ENCODE measurements around the gene CDT1. TPM values are rescaled to one million over a fixed set of nuclear protein-coding genes. Genes with fewer than 3 reads are reported as not detected.

CDT1 gene
- total and polyA plus RNA-seq, 10 of the 15 experiments (the other 5 are each of a cell fraction or from before 2014, with no cell fraction given): 0.50 to 87.6 (median 8.8) TPM

DNA sequence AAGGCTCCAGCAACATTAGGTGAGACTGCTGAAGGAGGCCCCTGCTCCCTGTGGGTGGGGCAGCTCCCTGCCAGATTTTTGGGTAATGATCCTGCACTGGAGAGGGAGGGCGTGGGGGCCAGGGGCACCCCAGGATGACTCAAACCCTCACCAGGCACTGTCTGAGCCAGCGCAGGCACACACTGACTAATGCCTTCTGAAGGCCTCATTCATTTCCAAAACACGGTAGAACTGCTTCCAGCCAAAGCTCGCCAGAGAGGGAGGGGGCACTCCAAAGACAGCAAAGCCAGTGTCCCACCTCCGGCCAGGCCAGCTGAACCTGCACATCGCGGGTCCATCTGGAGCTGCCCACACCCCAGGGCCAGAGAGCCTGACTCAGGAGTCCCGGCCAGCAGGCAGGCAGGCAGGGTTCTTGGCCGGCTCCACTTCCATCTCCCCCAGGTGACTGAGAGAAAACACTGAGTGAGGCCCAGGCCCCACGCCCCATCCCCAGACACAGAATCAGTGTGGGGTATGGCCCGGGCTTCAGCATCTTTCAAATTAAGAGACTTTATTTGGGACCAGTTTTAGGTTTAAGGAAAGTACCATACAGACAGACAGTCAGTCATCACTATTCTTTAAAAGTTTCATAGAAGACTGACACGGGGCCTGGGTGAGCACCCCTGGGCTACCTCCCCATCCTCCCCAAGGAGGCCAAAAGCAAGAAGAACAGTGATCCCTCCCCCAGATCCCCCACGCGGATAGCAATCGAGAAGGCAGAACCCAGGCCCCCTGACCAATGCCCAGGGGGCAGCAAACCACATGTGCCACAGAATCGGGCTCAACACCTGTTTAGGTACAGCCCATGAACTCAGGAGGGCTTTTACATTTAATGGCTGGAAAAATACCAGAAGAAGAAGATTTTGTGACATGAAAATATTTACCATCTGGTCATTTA lies 20.9 kb upstream of the CDT1 start (continued):
- TF ChIP-seq, protein P1, sequence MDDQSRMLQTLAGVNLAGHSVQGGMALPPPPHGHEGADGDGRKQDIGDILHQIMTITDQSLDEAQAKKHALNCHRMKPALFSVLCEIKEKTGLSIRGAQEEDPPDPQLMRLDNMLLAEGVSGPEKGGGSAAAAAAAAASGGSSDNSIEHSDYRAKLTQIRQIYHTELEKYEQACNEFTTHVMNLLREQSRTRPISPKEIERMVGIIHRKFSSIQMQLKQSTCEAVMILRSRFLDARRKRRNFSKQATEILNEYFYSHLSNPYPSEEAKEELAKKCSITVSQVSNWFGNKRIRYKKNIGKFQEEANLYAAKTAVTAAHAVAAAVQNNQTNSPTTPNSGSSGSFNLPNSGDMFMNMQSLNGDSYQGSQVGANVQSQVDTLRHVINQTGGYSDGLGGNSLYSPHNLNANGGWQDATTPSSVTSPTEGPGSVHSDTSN (IDR thresholded peaks at IDR 0.05; ENCODE audit: insufficient replicate concordance, low read depth, low read length): no peak
- no peak for TF ChIP-seq CHD1 (IDR thresholded peaks at IDR 0.05; ENCODE audit: low read depth, low read length)
- peak; percentile 47; the same call in 1 of the 2 replicates for TF ChIP-seq EED (IDR thresholded peaks at IDR 0.05; ENCODE audit: low read depth)
- peak; percentile 63 for TF ChIP-seq RUNX3 (IDR thresholded peaks at IDR 0.05; ENCODE audit: low read length)
- peak; percentile 59 for TF ChIP-seq JUNB (IDR thresholded peaks at IDR 0.05)
- 0 out of 2 replicates have a peak, but pooled peaks have one; percentile 35 for TF ChIP-seq IRF4 (IDR thresholded peaks at IDR 0.05; ENCODE audit: low read depth, low read length)

DNA sequence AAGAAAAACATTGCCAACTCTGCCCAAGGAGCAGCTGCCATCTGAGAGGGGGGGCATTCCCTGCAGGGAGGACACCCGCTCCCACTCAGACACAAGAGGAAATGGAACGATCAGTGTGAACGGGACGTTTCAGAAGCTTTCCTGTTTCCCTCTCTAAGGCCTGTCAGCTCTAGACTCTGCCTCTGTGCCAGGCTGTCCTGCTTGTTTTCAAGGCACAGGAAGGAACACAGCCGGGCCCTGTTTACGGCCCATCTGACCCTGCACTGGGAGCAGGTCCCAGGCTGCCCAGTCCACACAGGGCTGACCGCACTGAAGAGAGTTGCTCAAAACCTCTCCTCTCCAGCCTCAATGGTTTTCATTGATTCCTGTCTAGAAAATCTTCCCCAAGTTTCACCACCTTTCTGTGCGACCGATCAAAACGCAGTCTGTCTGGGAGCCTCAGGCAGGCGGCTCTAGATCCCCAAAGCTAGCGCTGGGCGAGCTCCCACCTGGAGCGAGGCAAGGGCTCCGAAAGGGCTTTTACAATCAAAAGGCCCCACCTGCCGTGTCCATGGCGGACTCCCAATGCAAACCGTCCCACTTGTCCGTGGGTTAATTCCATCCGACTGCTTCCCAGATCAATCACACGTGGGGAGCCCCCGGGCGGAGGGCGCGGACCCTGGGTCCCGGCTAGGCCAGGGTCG lies 20.1 kb upstream of the CDT1 start:
- no TSS peak for BruUV-seq (replicated peaks)
- Histone ChIP-seq H3K9me3 (replicated peaks; ENCODE audit: control insufficient read depth, insufficient read depth, low read length) (no peaks in the 10 kb centered on the region), H2AFZ (ENCODE audit: control insufficient read depth, low read depth, low read length) (no peak overlapping the region; the same call in 1 of the 2 replicates), H3K9ac (ENCODE audit: control insufficient read depth, insufficient read depth, low read length) (peak overlapping the region; percentile 90), H3K4me3 (peak overlapping the region; percentile 80), H3K79me2 (ENCODE audit: control insufficient read depth, insufficient read depth, low read length) (peaks cover 68% of the 10 kb centered on the region), H4K20me1 (ENCODE audit: control insufficient read depth, insufficient read depth) (no peaks in the 10 kb centered on the region; the same call in 1 of the 2 replicates), H3K4me1 (ENCODE audit: control insufficient read depth, insufficient read depth, low read length) (peaks cover 28% of the 10 kb centered on the region), H3K36me3 (ENCODE audit: control insufficient read depth in 2 of 2, insufficient read depth in 2 of 2, low read length in 1 of 2) (no peaks in the 10 kb centered on the region), H3K27ac (ENCODE audit: control insufficient read depth, insufficient read depth) (peak overlapping the region; percentile 75), H3K27me3 (replicated peaks in 1 of 2; ENCODE audit: control insufficient read depth in 2 of 2, insufficient read depth in 2 of 2, low read length in 1 of 2) (no peaks in the 10 kb centered on the region), H3K4me2 (ENCODE audit: control insufficient read depth, insufficient read depth) (peak overlapping the region; percentile 99)
- ChIA-PET CTCF (interaction anchor here (0.6 to 2.5 kb wide), 8 partner anchors 11 to 721 kb away, joined by 3 to 24 read pairs (median 3); partner anchors contain the start of gene APRT), RAD21 (ENCODE audit: unreplicated experiment) (interaction anchor here (1.2 to 6.7 kb wide), 6 partner anchors 9 to 102 kb away, joined by 3 to 50 read pairs (median 6); partner anchors contain the start of gene APRT), POLR2A (interaction anchor here (0.7 to 4.0 kb wide), 7 partner anchors 10 to 195 kb away, joined by 3 to 30 read pairs (median 3); partner anchors contain the start of gene APRT), SMC1A (ENCODE audit: uncharacterized antibody, unreplicated experiment) (interaction anchor here (1.0 to 2.1 kb wide), 8 partner anchors 13 to 422 kb away, joined by 3 to 7 read pairs (median 4); no protein-coding TSS in a partner anchor)
- WGBS (ENCODE audit: insufficient coverage, insufficient replicate concordance, low lambda C conversion rate, missing lambda C conversion rate): 1% methylated on average over 27 of the region's 27 CpGs
- in situ Hi-C loops (cut with MboI): loop anchor here (10.0 kb wide), 1 partner anchor 329 kb away; the partner anchor contains the start of gene ZFPM1
- no peak for DNase-seq (ENCODE audit: low read depth, low spot score)
- intact Hi-C loops (cut with micrococcal nuclease; ENCODE audit: unreplicated experiment): loop anchor here (2.0 kb wide), 3 partner anchors 19 to 47 kb away; partner anchors contain the start of gene CDT1
- FAIRE-seq: no peak
- ATAC-seq: peak; percentile 9
- TF ChIP-seq, protein P2, sequence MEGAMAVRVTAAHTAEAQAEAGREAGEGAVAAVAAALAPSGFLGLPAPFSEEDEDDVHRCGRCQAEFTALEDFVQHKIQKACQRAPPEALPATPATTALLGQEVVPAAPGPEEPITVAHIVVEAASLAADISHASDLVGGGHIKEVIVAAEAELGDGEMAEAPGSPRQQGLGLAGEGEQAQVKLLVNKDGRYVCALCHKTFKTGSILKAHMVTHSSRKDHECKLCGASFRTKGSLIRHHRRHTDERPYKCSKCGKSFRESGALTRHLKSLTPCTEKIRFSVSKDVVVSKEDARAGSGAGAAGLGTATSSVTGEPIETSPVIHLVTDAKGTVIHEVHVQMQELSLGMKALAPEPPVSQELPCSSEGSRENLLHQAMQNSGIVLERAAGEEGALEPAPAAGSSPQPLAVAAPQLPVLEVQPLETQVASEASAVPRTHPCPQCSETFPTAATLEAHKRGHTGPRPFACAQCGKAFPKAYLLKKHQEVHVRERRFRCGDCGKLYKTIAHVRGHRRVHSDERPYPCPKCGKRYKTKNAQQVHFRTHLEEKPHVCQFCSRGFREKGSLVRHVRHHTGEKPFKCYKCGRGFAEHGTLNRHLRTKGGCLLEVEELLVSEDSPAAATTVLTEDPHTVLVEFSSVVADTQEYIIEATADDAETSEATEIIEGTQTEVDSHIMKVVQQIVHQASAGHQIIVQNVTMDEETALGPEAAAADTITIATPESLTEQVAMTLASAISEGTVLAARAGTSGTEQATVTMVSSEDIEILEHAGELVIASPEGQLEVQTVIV (IDR thresholded peaks at IDR 0.05; ENCODE audit: borderline replicate concordance, partially characterized antibody): no peak
- TF ChIP-seq POLR2AphosphoS5 (IDR thresholded peaks at IDR 0.05; ENCODE audit: low read length) (no peak), MTA2 (IDR thresholded peaks at IDR 0.05; ENCODE audit: low read depth) (no peak), RUNX3 (IDR thresholded peaks at IDR 0.05; ENCODE audit: low read length) (peak; percentile 6; the same call in 1 of the 2 replicates), CREM (IDR thresholded peaks at IDR 0.05; ENCODE audit: low read depth) (no peak), NR2F1 (conservative IDR thresholded peaks at IDR 0.05) (no peak), BACH1 (IDR thresholded peaks at IDR 0.05; ENCODE audit: borderline replicate concordance) (no peak), ZBED1 (IDR thresholded peaks at IDR 0.05; ENCODE audit: borderline replicate concordance) (no peak), SPI1 (IDR thresholded peaks at IDR 0.05; ENCODE audit: borderline replicate concordance, insufficient read depth, low read depth, low read length) (peak; percentile 16; the same call in 1 of the 2 replicates)
